ENCODE data around the gene KCND3.

- TF ChIP-seq POLR2A (IDR thresholded peaks at IDR 0.05) (no peak), CTCF (IDR thresholded peaks at IDR 0.05) (no peak)
Measured at GRCh38 chr1:111775966-111776365, 213.5 kb downstream of the KCND3 start.

Measured in lower leg skin (tissue), 3 donors.